HL-60 (cell line): Measurements from ENCODE around the gene SLC32A1.

Experiments
- DNase-seq, 2 experiments: peaks; one replicate each; pipeline ENCODE4 v3.0.0-alpha.2; 2010 to 2020; ENCODE audit warnings: low read depth in 1 of 2, low spot score in 1 of 2
- H3K27ac ChIP-seq: fragments of 250-450 bp; sonication (Bioruptor Pico); replicated peaks from 2 replicates; pipeline ENCODE4 v1.5.1; 2020; ENCODE audit warnings: mild to moderate bottlenecking, moderate library complexity
- H3K27me3 ChIP-seq: fragments of 250-450 bp; sonication (Bioruptor Pico); 2 replicates; pipeline ENCODE4 v1.5.1; 2021; ENCODE audit warnings: mild to moderate bottlenecking, moderate library complexity; ENCODE audit not compliant: insufficient read depth, poor library complexity, severe bottlenecking
- H3K4me3 ChIP-seq: replicated peaks from 2 replicates; pipeline ENCODE4 v1.5.1; 2011; ENCODE audit warnings: mild to moderate bottlenecking, control low read depth, low read length; ENCODE audit not compliant: insufficient read depth
- GABPA ChIP-seq: IDR thresholded peaks from 2 replicates; pipeline ENCODE4 v1.6.1; 2012; ENCODE audit warnings: low read depth
- POLR2AphosphoS5 ChIP-seq: IDR thresholded peaks from 2 replicates; pipeline ENCODE4 v1.6.1; 2012; ENCODE audit warnings: low read depth
- SPI1 ChIP-seq: IDR thresholded peaks from 2 replicates; pipeline ENCODE4 v1.6.1; 2012; ENCODE audit warnings: low read depth, mild to moderate bottlenecking, borderline replicate concordance
- TF ChIP-seq, protein P1 (sequence below): IDR thresholded peaks from one replicate; pipeline ENCODE4 v1.5.1; 2011; ENCODE audit warnings: low read length, control low read depth, inconsistent platforms; ENCODE audit not compliant: insufficient read depth
- TF ChIP-seq, protein P2 (sequence below): IDR thresholded peaks from 2 replicates; pipeline ENCODE4 v1.6.1; 2012; ENCODE audit warnings: low read depth; ENCODE audit not compliant: insufficient replicate concordance

SLC32A1 gene

DNA sequence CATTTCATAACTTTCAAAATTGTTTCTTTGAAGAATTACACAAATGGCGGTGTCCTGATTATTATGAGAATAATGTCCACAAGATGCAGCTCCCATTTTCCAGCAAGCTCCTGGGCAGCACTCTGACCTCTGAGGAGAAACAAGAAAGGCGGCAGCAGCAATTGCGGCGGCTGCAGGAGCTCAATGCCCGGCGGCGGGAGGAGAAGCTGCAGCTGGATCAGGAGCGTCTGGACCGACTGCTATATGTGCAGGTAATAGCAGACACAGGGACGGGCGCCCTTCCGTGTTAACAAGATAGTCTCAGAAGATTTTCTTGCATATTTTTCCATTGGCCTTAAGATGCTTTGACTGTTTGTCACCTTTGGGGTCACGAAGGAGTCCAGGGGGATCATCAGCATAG, 30.6 kb downstream of the SLC32A1 start:
- Histone ChIP-seq H3K4me3 (no peak overlapping the region), H3K27ac (no peak overlapping the region), H3K27me3 (no peaks in the 10 kb centered on the region)
- TF ChIP-seq GABPA (no peak), POLR2AphosphoS5 (no peak), SPI1 (no peak)
- TF ChIP-seq, protein P1, sequence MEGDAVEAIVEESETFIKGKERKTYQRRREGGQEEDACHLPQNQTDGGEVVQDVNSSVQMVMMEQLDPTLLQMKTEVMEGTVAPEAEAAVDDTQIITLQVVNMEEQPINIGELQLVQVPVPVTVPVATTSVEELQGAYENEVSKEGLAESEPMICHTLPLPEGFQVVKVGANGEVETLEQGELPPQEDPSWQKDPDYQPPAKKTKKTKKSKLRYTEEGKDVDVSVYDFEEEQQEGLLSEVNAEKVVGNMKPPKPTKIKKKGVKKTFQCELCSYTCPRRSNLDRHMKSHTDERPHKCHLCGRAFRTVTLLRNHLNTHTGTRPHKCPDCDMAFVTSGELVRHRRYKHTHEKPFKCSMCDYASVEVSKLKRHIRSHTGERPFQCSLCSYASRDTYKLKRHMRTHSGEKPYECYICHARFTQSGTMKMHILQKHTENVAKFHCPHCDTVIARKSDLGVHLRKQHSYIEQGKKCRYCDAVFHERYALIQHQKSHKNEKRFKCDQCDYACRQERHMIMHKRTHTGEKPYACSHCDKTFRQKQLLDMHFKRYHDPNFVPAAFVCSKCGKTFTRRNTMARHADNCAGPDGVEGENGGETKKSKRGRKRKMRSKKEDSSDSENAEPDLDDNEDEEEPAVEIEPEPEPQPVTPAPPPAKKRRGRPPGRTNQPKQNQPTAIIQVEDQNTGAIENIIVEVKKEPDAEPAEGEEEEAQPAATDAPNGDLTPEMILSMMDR, result no peak
- TF ChIP-seq, protein P2, sequence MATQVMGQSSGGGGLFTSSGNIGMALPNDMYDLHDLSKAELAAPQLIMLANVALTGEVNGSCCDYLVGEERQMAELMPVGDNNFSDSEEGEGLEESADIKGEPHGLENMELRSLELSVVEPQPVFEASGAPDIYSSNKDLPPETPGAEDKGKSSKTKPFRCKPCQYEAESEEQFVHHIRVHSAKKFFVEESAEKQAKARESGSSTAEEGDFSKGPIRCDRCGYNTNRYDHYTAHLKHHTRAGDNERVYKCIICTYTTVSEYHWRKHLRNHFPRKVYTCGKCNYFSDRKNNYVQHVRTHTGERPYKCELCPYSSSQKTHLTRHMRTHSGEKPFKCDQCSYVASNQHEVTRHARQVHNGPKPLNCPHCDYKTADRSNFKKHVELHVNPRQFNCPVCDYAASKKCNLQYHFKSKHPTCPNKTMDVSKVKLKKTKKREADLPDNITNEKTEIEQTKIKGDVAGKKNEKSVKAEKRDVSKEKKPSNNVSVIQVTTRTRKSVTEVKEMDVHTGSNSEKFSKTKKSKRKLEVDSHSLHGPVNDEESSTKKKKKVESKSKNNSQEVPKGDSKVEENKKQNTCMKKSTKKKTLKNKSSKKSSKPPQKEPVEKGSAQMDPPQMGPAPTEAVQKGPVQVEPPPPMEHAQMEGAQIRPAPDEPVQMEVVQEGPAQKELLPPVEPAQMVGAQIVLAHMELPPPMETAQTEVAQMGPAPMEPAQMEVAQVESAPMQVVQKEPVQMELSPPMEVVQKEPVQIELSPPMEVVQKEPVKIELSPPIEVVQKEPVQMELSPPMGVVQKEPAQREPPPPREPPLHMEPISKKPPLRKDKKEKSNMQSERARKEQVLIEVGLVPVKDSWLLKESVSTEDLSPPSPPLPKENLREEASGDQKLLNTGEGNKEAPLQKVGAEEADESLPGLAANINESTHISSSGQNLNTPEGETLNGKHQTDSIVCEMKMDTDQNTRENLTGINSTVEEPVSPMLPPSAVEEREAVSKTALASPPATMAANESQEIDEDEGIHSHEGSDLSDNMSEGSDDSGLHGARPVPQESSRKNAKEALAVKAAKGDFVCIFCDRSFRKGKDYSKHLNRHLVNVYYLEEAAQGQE, result no peak
- no peak for DNase-seq

DNA sequence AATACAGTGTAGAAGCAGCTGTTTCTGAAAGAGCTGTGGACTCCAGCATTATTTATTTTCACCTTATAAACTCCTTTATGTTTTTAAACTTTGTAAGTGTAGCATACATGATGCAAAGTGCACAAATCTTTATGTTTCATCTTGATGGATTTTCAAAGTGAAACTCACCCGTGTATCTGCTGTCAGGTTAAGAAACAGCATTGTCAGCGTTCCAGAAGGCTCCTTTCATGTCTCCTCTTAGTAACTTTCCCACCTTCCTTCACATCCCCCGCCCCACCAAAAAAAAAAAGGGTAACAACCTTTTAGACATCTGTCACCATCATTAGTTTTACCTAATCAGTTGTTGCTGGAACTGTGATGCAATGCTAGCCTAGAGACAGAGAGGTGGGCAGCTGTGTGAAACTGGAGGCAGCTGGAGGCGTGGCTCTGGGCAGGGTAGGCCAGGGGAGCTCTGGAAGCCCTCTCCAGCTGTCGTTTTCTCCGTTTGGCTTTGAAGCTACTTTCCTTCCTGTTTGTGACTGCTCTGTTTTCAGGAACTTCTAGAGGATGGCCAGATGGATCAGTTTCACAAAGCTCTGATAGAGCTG, 31.1 kb downstream of the SLC32A1 start:
- DNase-seq, result peak in 1 of 2 experiments; percentile 12
- Histone ChIP-seq H3K27me3 (no peaks in the 10 kb centered on the region), H3K4me3 (no peak overlapping the region), H3K27ac (no peak overlapping the region)
- TF ChIP-seq GABPA, result no peak

DNA sequence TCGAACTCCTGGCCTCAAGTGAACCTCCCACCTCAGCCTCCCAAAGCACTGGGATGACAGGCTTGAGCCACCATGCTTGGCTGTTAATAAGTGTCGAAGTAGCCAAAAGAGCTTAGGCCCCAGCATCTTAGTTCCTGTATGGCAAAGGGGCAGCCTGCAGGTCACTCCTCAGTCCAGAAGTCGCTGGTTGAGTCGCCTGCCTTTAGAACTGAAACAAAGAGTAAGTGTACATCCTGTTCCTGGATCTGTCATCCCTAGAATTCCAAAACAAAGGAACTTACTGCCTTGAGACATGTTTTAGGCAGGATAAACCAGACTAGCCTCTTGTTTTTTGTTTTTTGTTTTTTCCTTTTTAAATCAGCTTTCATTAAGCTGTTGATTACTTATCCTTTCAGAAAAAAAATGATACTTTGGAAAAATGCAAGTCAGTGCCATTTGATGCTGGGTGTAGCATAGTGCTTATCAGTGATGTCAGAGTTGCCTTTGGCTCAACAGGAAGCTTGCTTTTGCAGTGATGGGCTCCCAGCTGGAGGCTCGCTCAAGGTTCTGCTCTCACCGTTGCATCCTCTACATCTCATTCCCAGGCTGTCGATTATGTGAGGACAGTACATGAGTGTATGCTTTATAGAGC, 33.0 kb downstream of the SLC32A1 start:
- no peak for DNase-seq
- Histone ChIP-seq H3K27me3 (no peaks in the 10 kb centered on the region), H3K27ac (no peak overlapping the region), H3K4me3 (no peak overlapping the region)
- TF ChIP-seq SPI1, result no peak

DNA sequence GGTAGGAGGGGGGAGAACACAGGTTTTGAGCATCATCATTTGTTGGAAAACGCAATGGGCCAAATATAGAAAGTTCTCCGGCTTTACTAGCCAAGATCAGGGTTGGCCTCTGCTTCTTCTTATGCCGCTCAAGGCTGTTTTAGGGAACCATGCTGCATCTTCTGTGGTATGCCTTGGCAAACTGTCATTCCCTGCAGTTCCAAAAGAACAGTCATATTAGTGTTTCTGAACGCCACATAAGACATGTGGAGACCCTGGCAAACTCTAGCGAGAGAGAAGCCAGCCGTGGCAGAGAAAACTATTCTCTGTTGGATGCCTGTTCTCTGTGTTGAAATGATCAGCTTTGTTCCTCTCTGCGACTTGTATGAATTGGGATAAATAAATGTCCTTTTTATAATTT, 34.8 kb downstream of the SLC32A1 start:
- Histone ChIP-seq H3K27ac (no peak overlapping the region), H3K27me3 (no peaks in the 10 kb centered on the region), H3K4me3 (no peak overlapping the region)
- no peak for DNase-seq
- TF ChIP-seq SPI1 (no peak), GABPA (no peak), POLR2AphosphoS5 (no peak)
- TF ChIP-seq, protein P1, result no peak
- TF ChIP-seq, protein P2, result no peak

DNA sequence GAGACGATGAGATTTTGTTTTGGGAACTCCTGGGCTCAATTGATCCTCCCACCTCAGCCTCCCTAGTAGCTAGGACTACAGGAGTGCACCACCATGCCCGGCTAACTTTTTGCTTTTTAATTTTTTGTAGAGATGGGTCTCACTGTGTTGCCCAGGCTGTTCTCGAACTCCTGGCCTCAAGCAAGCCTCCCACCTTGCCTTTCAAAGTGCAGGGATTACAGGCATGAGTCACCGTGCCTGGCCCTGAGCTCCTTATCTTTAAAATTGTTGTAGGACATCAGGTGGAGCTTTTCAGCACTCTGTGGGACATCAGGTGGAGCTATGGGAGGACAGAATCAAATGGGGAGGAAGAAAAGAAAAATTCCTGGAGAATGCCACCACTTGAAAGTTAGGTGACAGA, 36.7 kb downstream of the SLC32A1 start:
- no peak overlapping the region for H3K27ac ChIP-seq
- H3K27me3 ChIP-seq, result no peaks in the 10 kb centered on the region
- DNase-seq, result no peak
- no peak overlapping the region for H3K4me3 ChIP-seq
- TF ChIP-seq, protein P2, result no peak
- TF ChIP-seq POLR2AphosphoS5, result no peak
- no peak for TF ChIP-seq GABPA
- TF ChIP-seq, protein P1, result no peak
- TF ChIP-seq SPI1, result no peak
